Colonic mucosa (tissue), 4 donors: ENCODE data around the gene CDKN2B. TPM values are rescaled to one million over a fixed set of nuclear protein-coding genes. Genes with fewer than 3 reads are reported as not detected.

ENCODE experiments used
- DNase-seq: peaks from one replicate; pipeline ENCODE4 v3.0.0-alpha.2; 2020
- H3K27ac ChIP-seq: fragments of 200-600 bp; one replicate; pipeline ENCODE4 v1.8.0; 2021
- H3K27me3 ChIP-seq: fragments of 200-600 bp; one replicate; pipeline ENCODE4 v1.8.0; 2021
- H3K36me3 ChIP-seq: fragments of 200-600 bp; one replicate; pipeline ENCODE4 v1.8.0; 2021
- H3K4me1 ChIP-seq: fragments of 200-600 bp; one replicate; pipeline ENCODE4 v1.8.0; 2021; ENCODE audit warnings: mild to moderate bottlenecking
- H3K4me3 ChIP-seq: fragments of 200-600 bp; one replicate; pipeline ENCODE4 v1.8.0; 2021
- H3K9ac ChIP-seq, 2 donors: one replicate each; pipeline ENCODE4 v1.7.0; 2013; ENCODE audit warnings: control low read depth in 2 of 2, low read depth in 2 of 2, low read length in 2 of 2
- H3K9me3 ChIP-seq: fragments of 200-600 bp; one replicate; pipeline ENCODE4 v1.8.0; 2021
- intact Hi-C: fragments of 100-400 bp; cut with DNase I; formaldehyde crosslinking; loops from one replicate; pipeline ENCODE4 v1.14.1; 2022
- total RNA-seq, 2 donors: library from RNA; stranded (reverse); fragmentation: NEBNext Ultra II Directional in 1 of 2; extraction: Animal tissue kit (Norgen Biotek cat#: 25700) in 1 of 2; gene quantifications; one replicate each; pipeline ENCODE4 v1.2.1, GENCODE V29; 2021
- TF ChIP-seq, protein P1 (sequence below): fragments of 200-600 bp; IDR thresholded peaks from one replicate; pipeline ENCODE4 v1.8.0; 2022; ENCODE audit warnings: antibody characterized with exemption, mild to moderate bottlenecking
- donor health status: healthy.
- donor health status: DM: no; HTN: no; CAD: no.
- donor health status: DM: no; HTN: no; CAD: no.

CDKN2B gene
- total RNA-seq, 2 donors from 2014 or later = 57.0 to 76.6 TPM

DNA sequence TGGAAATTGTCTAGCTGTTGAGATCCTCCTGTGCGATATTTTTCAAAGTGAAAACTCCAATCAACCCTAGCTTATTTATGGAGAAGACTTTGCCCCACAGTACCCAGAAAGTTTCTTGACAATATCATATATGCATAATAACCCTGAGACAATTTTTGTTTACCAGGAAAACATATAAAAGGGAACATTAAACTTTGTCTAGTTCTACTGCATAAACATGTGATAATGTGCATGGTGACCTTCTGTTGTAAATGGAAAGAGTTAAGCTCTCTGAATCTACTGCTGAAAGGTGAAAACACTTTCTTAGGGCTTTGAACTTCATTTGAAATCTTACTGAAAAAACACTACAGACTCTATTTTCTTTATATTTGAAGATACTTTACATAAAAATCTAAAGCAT, 32.2 kb upstream of the CDKN2B start:
- Histone ChIP-seq H3K4me1 (no peaks in the 10 kb centered on the region), H3K27me3 (no peaks in the 10 kb centered on the region), H3K9me3 (no peaks in the 10 kb centered on the region), H3K27ac (peak overlapping the region; percentile 61), H3K36me3 (no peaks in the 10 kb centered on the region), H3K9ac (peak overlapping the region in 1 of 2 donors; percentile 9), H3K4me3 (no peak overlapping the region)
- no peak for DNase-seq
- TF ChIP-seq, protein P1, sequence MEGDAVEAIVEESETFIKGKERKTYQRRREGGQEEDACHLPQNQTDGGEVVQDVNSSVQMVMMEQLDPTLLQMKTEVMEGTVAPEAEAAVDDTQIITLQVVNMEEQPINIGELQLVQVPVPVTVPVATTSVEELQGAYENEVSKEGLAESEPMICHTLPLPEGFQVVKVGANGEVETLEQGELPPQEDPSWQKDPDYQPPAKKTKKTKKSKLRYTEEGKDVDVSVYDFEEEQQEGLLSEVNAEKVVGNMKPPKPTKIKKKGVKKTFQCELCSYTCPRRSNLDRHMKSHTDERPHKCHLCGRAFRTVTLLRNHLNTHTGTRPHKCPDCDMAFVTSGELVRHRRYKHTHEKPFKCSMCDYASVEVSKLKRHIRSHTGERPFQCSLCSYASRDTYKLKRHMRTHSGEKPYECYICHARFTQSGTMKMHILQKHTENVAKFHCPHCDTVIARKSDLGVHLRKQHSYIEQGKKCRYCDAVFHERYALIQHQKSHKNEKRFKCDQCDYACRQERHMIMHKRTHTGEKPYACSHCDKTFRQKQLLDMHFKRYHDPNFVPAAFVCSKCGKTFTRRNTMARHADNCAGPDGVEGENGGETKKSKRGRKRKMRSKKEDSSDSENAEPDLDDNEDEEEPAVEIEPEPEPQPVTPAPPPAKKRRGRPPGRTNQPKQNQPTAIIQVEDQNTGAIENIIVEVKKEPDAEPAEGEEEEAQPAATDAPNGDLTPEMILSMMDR = no peak
- intact Hi-C loops = loop anchor here (10.0 kb wide), 1 partner anchor 73 kb away; no protein-coding TSS in a partner anchor

DNA sequence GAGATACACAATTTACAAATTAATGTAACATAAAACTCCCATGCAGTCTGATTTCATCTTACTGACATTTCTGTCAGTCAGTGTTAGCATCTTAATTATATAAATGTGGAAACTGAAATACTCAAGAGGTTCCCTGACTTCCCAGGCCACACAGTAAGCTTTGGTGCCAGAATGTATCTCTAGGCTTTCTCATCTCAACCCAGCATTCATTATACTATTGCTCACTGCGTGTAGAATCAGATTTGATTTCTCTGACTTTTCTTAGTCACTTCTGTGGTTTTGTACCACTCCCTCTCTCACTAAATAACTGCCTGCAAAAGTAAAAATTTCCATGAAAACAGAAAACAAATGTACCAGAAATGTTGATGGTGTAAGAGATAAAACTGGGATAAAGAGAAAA, 31.7 kb upstream of the CDKN2B start:
- H3K4me1 ChIP-seq = no peaks in the 10 kb centered on the region
- H3K27ac ChIP-seq = peak overlapping the region; percentile 61

DNA sequence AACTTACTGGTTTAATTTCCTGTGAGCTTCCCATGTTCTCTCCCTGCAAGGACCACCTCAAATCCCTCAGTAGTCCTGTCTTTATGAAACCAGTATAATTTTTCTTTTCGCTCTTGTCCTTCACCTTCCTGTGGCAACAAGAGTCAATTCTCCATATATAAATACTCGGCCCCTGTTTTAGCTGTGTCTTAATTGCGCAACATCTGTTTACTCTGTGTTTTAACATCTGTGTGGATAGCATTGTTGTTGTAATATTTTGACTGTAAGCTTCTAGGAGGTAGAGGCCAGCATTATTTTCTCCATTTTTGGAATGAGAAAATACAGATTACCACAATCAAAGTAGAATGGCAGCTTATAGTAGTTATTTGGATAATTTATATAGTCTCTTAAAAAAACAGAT, 30.2 kb upstream of the CDKN2B start:
- H3K36me3 ChIP-seq = no peaks in the 10 kb centered on the region
- no peak overlapping the region for H3K9ac ChIP-seq
- TF ChIP-seq, protein P1 = no peak
- no peak overlapping the region for H3K4me3 ChIP-seq
- DNase-seq = no peak
- no peaks in the 10 kb centered on the region for H3K4me1 ChIP-seq
- H3K9me3 ChIP-seq = no peaks in the 10 kb centered on the region
- H3K27ac ChIP-seq = no peak overlapping the region
- intact Hi-C loops = no loop called here
- no peaks in the 10 kb centered on the region for H3K27me3 ChIP-seq

More for the DNA sequence above, 31.7 kb upstream of the CDKN2B start:
- TF ChIP-seq, protein P1 = no peak
- H3K36me3 ChIP-seq = no peaks in the 10 kb centered on the region
- no peak overlapping the region for H3K4me3 ChIP-seq
- no peak for DNase-seq
- no peaks in the 10 kb centered on the region for H3K9me3 ChIP-seq
- no peaks in the 10 kb centered on the region for H3K27me3 ChIP-seq
- intact Hi-C loops = loop anchor here (10.0 kb wide), 1 partner anchor 74 kb away; no protein-coding TSS in a partner anchor
- H3K9ac ChIP-seq = peak overlapping the region in 1 of 2 donors; percentile 9

DNA sequence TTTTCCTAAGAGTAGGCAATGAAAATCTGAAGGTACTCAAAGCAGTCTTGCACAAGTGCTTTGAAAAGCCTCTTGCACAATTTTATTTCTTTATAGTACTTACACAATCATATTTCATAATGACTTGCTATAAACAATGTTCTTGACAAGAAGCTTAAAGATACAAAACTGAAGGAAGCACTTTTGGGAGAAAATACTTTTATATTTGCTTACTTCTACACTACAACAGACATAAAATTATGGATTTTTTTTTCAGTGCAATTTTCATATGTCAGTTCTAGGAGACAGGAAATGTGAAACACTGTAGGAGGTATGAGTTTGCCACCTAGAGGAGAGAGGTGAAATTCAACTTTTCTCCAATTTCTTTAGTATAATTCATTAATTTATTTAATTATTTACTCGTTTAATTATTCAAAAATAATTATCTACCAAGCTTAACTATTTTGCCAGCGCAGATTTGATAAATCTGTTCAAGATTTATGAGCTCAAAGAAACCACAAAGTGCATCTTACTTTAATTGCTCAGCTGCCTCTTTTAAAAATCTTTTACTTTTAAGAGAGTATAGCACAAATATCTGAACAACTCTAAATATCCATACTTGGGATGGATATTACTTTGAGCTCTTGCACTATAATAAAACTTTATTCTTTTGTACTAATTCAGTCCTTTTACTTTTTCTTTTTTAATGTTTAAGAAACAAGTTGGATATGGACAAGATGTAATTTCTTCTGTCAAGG, 29.0 kb upstream of the CDKN2B start:
- no peak overlapping the region for H3K27ac ChIP-seq

DNA sequence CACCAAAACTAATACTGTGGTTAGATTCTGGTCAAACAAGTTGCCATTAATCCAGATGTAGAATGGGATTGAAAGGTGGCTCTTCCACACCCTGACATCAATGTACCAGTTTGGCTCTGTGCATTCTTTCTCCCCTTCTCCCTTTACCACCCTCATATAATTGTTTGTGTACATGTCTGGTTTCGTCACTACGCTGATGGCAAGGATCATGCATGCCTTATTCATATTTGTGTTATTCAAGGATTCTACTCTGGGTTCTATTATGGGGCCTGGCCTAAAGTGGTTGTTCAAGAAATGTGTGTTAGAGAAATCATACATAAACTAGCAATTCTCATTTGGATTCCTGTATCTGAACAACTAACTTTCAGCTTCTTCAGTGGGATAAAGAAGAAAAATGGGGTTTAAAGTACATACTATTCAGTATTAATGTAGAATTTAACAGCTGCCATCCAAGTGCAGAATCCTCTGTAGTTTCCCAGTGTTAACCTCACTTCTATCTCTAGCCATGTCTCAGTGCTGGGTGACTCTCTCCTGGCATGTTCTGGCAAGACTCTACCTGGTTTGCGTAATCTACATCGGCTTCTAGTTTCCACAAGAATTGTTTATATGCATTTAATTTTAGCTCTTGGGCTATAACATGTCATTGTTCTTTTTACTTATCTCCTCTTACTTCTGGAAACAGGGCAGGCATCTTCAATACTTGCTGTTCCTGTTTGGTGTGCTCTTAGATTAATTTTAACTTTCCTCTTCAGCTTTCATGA, 27.9 kb upstream of the CDKN2B start:
- DNase-seq = no peak
- H3K4me3 ChIP-seq = no peak overlapping the region
- H3K27ac ChIP-seq = no peak overlapping the region
- no peak overlapping the region for H3K9ac ChIP-seq
- H3K9me3 ChIP-seq = no peaks in the 10 kb centered on the region
- no peaks in the 10 kb centered on the region for H3K4me1 ChIP-seq
- TF ChIP-seq, protein P1 = no peak
- intact Hi-C loops = no loop called here
- no peaks in the 10 kb centered on the region for H3K36me3 ChIP-seq
- H3K27me3 ChIP-seq = no peaks in the 10 kb centered on the region

More for the DNA sequence above, 29.0 kb upstream of the CDKN2B start:
- no peak overlapping the region for H3K4me3 ChIP-seq
- H3K27me3 ChIP-seq = no peaks in the 10 kb centered on the region
- no peaks in the 10 kb centered on the region for H3K36me3 ChIP-seq
- TF ChIP-seq, protein P1 = peak; percentile 32
- no peaks in the 10 kb centered on the region for H3K9me3 ChIP-seq
- DNase-seq = no peak
- H3K9ac ChIP-seq = no peak overlapping the region
- no peaks in the 10 kb centered on the region for H3K4me1 ChIP-seq
- intact Hi-C loops = no loop called here
